Skeletal muscle cell (primary cell): ENCODE data around the gene TEX261.
"Not testable (repeated sequence)": the region's sequence is repeated elsewhere in the genome, so short reads cannot be mapped to it uniquely, and the experiment has no call there.

Source experiments
- DNase-seq: peaks from one replicate; pipeline ENCODE4 v3.0.0-alpha.2; 2010; ENCODE audit warnings: low read depth
- H3K4me3 ChIP-seq: 2 replicates; pipeline ENCODE4 v1.5.1; 2011; ENCODE audit warnings: low read depth, mild to moderate bottlenecking, control low read depth, low read length, moderate library complexity

Gene TEX261

GRCh38 chr2:71001592-71001927 is 6.9 kb upstream of the TEX261 start:
- no peak overlapping the region for H3K4me3 ChIP-seq
- no peak for DNase-seq

DNA sequence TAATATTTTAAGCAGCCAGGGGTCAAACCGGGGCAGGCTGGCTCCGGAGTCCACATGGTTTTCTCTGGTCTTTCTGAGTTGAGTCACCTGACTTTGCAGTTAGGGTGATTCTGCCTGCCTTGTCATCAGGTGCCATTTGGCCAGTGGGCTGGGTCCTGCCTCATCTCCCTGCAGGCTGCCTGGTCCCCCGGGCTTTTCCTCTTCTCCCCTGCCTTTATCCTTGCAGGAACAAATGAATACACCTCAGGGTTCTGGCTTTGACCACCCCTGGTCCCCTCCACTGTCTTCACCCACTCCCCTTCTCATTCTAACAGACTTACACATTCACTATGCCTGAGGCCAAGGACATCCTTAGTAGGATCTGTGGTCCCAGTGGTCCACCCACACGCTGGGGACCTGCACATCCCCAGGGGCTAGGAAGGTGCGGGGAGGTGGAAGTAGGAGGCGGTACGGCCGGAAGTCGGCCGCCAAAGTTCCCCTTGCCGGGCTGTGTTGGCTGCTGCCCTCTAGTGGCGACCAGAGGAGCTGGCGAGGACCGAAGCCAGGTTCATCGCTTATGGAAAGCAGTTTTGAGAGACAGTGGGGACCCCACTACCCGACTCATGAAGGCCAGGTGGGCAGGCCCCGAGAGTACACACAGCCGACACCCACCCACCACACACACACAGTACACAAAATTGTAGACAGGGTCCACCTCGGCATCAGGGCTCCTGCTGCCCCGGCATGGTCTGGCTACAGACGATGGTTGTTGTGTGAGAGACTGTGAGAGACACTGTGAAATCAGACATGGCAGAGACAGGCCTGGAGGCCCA is 6.3 kb upstream of the TEX261 start:
- no peak for DNase-seq
- H3K4me3 ChIP-seq = peak overlapping the region; percentile 21

DNA sequence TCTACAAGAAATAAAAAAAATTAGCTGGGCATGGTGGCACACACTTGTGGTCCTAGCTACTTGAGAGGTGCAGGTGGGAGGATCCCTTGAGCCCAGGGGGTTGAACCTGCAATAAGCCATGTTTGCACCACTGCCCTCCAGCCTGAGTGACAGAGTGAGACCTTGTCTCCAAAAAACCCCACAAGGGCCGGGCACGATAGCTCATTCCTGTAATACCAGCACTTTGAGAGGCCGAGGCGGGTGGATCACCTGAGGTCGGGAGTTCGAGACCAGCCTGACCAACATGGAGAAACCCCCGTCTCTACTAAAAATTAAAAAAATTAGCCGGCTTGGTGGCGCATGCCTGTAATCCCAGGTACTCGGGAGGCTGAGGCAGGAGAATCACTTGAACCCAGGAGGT is 5.3 kb upstream of the TEX261 start:
- not testable (repeated sequence) for DNase-seq

DNA sequence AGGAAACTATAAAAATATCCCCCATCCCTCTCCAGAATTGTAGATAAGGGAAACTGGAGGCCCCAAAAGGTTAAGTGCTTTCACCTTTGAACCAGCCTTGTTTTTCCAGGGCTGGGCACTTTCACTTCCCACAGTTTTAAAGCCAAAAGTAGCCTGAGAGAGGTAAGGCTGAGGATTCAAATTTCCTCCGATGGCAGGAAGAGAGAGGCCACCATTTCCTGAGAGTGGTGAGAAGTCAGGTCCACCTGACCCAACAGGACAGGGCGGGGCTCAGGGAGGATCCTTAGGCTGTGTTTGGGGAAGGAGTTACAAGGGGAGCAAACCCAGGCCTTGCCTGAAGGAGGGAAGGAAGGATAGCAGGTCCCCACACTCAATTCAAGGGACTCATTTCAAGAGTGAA is 4.7 kb upstream of the TEX261 start:
- H3K4me3 ChIP-seq = no peak overlapping the region
- DNase-seq = no peak

More for the DNA sequence above, 5.3 kb upstream of the TEX261 start:
- not testable (repeated sequence) for H3K4me3 ChIP-seq

- DNase-seq, H3K4me3 ChIP-seq: not testable (repeated sequence)
Measured at GRCh38 chr2:70998885-70999284, 4.2 kb upstream of the TEX261 start.

- no peak for DNase-seq
- peak overlapping the region; percentile 90 for H3K4me3 ChIP-seq
Measured at GRCh38 chr2:70995426-70995729, 705 bp upstream of the TEX261 start.

GRCh38 chr2:70994009-70994698 is 519 bp downstream of the TEX261 start:
- H3K4me3 ChIP-seq = peak overlapping the region; percentile 90
- no peak for DNase-seq

DNA sequence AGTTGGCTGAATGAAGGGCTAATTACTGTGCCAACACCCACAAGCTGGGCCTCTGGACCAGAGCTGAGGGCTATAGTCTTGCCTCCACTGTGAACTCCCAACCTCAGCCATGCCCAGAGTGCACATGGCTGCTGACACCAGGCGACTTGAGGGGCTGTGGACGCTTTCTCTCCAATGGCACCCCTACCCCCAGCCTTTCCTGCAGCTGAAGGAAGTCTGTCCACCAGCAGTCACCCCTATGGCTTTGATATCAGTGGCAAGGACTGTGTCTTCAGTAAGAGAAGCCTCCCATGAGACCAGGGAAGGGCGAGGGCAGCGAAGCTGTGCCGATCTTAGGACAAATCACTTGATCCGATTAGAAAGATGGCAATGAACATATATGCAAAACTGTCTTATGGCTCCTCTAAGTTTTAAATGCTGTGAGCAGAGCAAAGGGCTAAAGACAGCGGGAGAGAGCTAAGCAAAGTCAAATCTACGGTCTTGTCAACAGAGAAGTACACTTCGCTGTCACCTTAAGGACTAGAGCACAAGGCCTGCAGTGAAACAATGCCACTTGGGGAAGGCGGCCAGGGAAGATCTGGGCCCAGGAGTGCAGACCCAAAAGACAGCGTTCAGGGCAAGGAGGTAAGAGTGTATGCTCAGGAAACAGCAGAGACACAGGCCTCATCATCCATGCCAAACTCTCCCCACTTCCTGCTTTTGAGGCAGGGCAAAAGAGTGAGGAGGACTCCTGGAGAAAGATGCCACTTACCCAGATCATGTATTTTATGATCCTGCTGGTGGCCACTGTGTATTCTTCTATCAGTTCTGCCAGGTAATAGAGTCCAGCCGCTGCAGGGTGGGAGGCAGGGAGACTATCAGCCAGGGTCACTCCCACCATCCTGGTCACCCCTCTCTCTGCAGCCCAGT is 1.5 kb downstream of the TEX261 start:
- no peak for DNase-seq
- H3K4me3 ChIP-seq = peak overlapping the region; percentile 90

GRCh38 chr2:70991742-70992141 is 2.9 kb downstream of the TEX261 start:
- no peak overlapping the region for H3K4me3 ChIP-seq
- no peak for DNase-seq

- no peak overlapping the region for H3K4me3 ChIP-seq
- no peak for DNase-seq
Measured at GRCh38 chr2:70991142-70991541, 3.5 kb downstream of the TEX261 start.

DNA sequence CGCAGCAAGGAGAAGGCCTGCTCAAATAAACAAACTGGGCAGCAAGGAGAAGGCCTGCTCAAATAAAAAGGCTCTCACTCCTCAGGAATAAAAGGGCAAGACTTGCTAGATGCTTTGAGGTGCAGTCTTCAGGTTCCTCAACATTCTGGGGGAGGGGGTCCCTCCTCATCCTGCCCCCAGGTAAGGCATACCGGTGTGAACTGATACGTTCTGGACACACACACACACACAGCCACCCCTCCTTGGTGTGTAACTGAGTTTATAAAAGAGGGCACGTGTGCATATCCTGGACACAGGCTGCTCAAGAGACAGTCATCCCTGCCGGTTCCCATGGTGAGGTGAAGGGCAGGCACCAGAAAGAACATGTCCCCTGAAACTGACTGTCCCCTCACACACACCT is 4.5 kb downstream of the TEX261 start:
- no peak overlapping the region for H3K4me3 ChIP-seq
- no peak for DNase-seq

DNA sequence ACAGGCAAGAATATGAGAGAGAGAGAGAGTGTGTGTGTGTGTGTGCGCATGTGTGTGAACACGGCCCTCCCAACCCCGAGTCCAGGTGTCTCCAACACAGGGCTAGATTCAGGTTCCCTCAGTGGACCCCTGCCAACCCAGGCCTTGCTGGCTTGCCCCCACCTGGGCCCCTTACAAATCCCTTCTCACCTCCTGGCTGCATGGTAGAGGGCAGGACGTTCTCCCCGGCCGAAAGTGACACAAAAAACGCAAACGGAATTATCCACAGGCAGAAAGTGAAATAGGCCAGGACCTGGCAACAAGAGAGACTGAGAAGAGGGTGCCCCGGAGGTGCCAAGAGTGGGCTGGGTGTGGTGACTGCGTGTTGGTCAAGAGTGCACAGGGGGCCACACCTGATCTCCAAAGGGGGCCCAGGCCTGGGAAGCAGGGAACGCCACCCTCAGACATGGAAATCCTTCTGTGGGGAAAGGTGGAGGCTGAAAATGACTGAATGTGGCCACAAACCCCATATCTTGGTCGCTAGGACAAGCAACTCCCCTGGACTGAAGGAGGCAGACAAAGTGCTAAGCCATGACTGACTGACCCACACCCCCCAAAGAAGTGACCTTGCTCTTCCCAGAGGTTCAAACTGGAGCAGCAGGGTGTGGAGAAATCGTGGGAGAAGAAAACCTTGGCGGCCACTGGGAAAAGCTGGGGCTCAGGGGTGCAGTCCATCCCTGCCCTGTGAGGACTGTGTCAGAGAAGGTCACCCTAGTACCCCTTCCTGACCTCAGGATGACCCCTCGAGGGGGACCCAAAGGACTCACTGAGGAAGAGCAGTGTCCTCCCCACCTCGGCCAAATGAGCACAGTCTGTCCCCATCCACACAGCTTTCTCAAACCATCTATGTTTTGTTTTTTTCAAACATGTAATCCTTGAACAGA is 5.7 kb downstream of the TEX261 start:
- DNase-seq = no peak
- H3K4me3 ChIP-seq = no peak overlapping the region

- no peak for DNase-seq
- no peak overlapping the region for H3K4me3 ChIP-seq
Measured at GRCh38 chr2:70988151-70988550, 6.5 kb downstream of the TEX261 start.

DNA sequence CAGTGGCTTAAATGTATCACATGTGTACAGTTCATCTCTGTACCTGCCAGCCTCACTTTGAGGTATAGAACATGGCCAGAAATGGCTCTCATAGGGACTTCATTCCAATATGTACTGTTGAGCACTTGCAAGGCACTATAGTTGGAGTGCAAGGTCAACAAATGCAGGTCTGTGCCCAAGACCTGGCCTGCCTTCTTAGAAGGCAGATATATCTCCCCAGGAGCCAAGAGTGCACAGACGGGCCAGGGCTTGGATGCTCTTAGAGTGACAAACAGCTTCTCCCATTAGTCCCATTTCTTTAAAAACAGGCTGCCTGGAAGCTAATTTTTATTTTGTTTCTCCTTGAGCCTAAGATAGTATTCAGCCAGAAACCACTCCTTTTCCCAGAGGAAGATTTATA is 7.3 kb downstream of the TEX261 start:
- DNase-seq = no peak
- H3K4me3 ChIP-seq = no peak overlapping the region

- no peak for DNase-seq
- no peak overlapping the region for H3K4me3 ChIP-seq
Measured at GRCh38 chr2:70986499-70987189, 8.0 kb downstream of the TEX261 start.

DNA sequence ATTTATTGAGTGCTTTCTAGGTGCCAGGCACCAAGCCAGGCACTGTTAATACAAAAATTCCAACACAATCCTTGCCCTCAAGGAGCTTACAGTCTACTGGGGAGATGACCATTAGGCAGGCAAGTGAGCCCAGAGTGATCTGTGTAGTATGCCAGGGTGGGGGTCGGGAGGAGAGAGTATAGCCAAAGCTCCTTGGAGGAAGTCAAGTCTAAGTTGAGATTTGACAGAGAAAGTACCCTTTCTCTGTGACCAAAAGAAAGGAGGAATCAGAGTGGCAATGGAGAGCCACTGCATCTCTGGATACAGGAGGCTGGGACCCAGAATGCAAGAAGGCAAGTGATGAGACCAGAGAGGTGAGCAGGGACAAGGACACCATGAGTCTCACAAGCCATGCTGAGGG is 8.7 kb downstream of the TEX261 start:
- no peak for DNase-seq
- H3K4me3 ChIP-seq = no peak overlapping the region

DNA sequence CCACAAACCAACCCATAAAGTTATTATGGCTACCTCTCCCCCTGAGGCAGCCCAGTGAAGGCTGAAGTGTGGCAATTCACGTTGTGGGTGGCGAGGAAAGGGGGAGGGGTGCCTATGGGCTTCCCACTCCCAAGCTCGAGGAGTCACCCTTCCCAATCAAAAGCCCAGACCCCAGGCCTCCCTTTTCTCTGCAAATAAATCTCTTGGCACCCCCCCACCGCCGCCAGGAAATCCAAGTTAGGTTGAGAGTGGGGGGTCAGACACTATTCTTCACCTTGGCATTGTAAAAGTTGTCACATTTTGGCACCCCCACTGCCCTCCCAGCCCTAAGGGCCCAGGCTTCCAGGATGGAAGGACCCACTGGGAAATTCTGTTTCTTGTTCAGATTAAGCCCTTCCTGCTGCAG is 9.4 kb downstream of the TEX261 start:
- no peak for DNase-seq
- H3K4me3 ChIP-seq = no peak overlapping the region

DNA sequence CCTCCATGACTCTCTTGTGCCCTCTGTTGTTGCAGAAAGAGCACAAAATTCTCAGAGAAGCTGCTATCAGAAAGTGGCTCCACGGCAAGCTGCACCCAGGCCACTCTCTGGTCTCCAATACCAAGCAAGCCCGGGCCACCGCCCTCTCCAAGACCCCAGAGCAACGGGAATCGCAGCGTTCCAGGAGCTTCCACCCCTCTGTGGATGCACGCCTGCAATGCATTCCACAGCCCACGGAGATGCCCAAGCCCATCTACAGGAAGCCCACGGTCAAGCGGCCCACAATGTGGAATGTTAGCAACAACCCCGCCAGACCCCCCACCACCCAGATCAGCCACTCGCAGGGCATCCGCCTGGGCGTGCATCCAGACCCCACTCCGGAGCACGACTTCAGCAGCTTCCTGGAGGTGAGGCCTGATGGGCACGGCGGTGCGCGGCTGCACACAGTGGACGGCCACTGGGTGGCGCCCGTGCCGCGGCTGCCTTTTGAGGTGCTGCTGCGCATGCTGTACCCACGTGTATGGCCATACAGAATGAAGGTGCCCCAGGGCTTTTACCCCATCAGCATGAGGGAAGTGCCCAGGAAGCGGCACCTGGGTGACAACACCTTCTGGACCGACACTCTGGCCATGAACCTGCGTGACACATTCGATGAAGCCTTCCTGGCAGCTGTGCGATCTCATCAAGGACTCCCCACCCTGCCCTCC is 9.9 kb downstream of the TEX261 start:
- DNase-seq = no peak
- no peak overlapping the region for H3K4me3 ChIP-seq
